K562 (cell line): ENCODE data around the gene CD55. TPM values are rescaled to one million over a fixed set of nuclear protein-coding genes. Genes with fewer than 3 reads are reported as not detected.

Experiments used
- ADNP ChIP-seq: fragments of 200-800 bp; sonication (Bioruptor generic); IDR thresholded peaks from 2 replicates; pipeline ENCODE4 v1.6.1; 2016; ENCODE audit warnings: missing genetic modification characterization, missing compliant biosample characterization
- ARID3B ChIP-seq: fragments of 250-450 bp; sonication (Bioruptor Pico); IDR thresholded peaks from 2 replicates; pipeline ENCODE4 v1.4.0; 2020; ENCODE audit warnings: borderline replicate concordance
- BRCA1 ChIP-seq, 2 experiments: fragments of 450-650 bp in 1 of 2; sonication (generic) in 1 of 2; formaldehyde crosslinking in 1 of 2; IDR thresholded peaks; 2 replicates each; pipeline versions ENCODE4 v1.5.0 to v1.6.1; 2017 to 2020; ENCODE audit warnings: mild to moderate bottlenecking in 1 of 2, missing genetic modification reagents in 1 of 2
- CLOCK ChIP-seq: fragments of 250-450 bp; sonication (Bioruptor Pico); IDR thresholded peaks from 2 replicates; pipeline ENCODE4 v1.4.0; 2020; ENCODE audit warnings: mild to moderate bottlenecking, moderate library complexity, borderline replicate concordance
- HNRNPLL ChIP-seq: fragments of 200-400 bp; formaldehyde crosslinking; IDR thresholded peaks from 2 replicates; pipeline ENCODE4 v1.6.1; 2017; ENCODE audit warnings: low read length, low read depth, mild to moderate bottlenecking; ENCODE audit not compliant: poor library complexity, severe bottlenecking
- KLF16 ChIP-seq: IDR thresholded peaks from 2 replicates; pipeline ENCODE4 v1.6.1; 2016; ENCODE audit warnings: antibody characterized with exemption
- POLR2A ChIP-seq: fragments of 450-650 bp; conservative IDR thresholded peaks from 2 replicates; pipeline ENCODE4 v1.6.1; 2016
- SAFB2 ChIP-seq: fragments of 200-400 bp; formaldehyde crosslinking; IDR thresholded peaks from 2 replicates; pipeline ENCODE4 v1.6.1; 2018; ENCODE audit warnings: borderline replicate concordance, low read length, low read depth, moderate library complexity; ENCODE audit not compliant: severe bottlenecking
- SLC30A9 ChIP-seq: fragments of 250-450 bp; sonication (Bioruptor Pico); IDR thresholded peaks from 2 replicates; pipeline ENCODE4 v1.8.0; 2022; ENCODE audit warnings: mild to moderate bottlenecking, moderate library complexity
- polyA plus RNA-seq, 8 experiments: library from polyadenylated mRNA; depleted of rRNA in 4 of 8; stranded (reverse) in 5 of 8; unstranded in 3 of 8; fragments of >200 nt; fragmentation: Nextera tagmentation in 2 of 8; fragmentation: Illumina TruSeq in 1 of 8; extraction: Ambion mirVana in 2 of 8; extraction: Trizol in 1 of 8; gene quantifications; 2 replicates each; pipeline versions ENCODE4 v1.2.1 to v1.2.3, GENCODE V29; 2011 to 2014; ENCODE audit warnings: inconsistent platforms in 1 of 8, missing spikeins in 1 of 8
- total RNA-seq, 7 experiments: library from RNA; depleted of rRNA in 6 of 7; stranded (reverse); fragments of >200 nt in 6 of 7; fragmentation: Illumina TruSeq in 2 of 7; extraction: Trizol in 2 of 7; gene quantifications; 2 replicates each; pipeline versions ENCODE4 v1.2.1 to v1.2.3, GENCODE V29; 2011 to 2021; ENCODE audit warnings: low replicate concordance in 1 of 7
- TF ChIP-seq, protein P1 (sequence below): fragments of 450-650 bp; IDR thresholded peaks from 2 replicates; pipeline ENCODE4 v1.6.1; 2016; ENCODE audit warnings: low read depth

CD55 gene
- total and polyA plus RNA-seq, 9 of the 15 experiments (the other 6 are each of a cell fraction or from before 2014, with no cell fraction given): 17.7 to 150 (median 97.0) TPM

DNA sequence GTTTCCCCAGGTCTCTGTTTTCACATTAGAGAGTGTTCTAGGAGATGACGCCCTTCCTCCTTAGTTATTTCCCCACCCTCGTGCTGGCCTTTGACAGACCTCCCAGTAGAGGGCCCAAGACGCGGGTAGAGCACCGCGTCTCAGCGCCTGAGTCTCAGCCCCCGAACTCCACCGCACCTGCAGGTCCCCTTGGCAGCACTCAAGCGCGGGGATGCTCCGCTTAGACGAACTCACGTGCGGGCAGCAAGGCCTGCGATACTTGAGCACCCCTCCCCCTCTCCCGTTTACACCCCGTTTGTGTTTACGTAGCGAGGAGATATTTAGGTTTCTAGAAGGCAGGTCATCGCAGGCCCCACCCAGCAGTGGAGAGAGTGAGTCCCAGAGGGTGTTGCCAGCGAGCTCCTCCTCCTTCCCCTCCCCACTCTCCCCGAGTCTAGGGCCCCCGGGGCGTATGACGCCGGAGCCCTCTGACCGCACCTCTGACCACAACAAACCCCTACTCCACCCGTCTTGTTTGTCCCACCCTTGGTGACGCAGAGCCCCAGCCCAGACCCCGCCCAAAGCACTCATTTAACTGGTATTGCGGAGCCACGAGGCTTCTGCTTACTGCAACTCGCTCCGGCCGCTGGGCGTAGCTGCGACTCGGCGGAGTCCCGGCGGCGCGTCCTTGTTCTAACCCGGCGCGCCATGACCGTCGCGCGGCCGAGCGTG lies at the start of gene CD55 (continued):
- TF ChIP-seq, protein P1, sequence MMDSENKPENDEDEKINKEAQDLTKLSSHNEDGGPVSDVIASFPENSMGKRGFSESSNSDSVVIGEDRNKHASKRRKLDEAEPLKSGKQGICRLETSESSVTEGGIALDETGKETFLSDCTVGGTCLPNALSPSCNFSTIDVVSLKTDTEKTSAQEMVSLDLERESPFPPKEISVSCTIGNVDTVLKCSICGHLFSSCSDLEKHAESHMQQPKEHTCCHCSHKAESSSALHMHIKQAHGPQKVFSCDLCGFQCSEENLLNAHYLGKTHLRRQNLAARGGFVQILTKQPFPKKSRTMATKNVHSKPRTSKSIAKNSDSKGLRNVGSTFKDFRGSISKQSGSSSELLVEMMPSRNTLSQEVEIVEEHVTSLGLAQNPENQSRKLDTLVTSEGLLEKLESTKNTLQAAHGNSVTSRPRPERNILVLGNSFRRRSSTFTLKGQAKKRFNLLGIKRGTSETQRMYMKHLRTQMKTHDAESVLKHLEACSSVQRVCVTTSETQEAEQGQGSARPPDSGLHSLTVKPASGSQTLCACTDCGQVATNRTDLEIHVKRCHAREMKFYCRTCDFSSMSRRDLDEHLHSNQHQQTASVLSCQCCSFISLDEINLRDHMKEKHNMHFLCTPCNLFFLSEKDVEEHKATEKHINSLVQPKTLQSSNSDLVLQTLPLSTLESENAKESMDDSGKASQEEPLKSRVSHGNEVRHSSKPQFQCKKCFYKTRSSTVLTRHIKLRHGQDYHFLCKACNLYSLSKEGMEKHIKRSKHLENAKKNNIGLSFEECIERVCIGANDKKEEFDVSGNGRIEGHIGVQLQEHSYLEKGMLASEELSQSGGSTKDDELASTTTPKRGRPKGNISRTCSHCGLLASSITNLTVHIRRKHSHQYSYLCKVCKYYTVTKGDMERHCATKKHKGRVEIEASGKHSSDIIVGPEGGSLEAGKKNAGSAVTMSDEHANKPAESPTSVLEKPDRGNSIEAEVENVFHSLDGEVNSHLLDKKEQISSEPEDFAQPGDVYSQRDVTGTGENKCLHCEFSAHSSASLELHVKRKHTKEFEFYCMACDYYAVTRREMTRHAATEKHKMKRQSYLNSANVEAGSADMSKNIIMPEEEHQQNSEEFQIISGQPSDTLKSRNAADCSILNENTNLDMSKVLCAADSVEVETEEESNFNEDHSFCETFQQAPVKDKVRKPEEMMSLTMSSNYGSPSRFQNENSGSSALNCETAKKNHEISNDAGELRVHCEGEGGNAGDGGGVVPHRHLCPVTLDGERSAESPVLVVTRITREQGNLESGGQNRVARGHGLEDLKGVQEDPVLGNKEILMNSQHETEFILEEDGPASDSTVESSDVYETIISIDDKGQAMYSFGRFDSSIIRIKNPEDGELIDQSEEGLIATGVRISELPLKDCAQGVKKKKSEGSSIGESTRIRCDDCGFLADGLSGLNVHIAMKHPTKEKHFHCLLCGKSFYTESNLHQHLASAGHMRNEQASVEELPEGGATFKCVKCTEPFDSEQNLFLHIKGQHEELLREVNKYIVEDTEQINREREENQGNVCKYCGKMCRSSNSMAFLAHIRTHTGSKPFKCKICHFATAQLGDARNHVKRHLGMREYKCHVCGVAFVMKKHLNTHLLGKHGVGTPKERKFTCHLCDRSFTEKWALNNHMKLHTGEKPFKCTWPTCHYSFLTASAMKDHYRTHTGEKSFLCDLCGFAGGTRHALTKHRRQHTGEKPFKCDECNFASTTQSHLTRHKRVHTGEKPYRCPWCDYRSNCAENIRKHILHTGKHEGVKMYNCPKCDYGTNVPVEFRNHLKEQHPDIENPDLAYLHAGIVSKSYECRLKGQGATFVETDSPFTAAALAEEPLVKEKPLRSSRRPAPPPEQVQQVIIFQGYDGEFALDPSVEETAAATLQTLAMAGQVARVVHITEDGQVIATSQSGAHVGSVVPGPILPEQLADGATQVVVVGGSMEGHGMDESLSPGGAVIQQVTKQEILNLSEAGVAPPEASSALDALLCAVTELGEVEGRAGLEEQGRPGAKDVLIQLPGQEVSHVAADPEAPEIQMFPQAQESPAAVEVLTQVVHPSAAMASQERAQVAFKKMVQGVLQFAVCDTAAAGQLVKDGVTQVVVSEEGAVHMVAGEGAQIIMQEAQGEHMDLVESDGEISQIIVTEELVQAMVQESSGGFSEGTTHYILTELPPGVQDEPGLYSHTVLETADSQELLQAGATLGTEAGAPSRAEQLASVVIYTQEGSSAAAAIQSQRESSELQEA: no peak
- TF ChIP-seq POLR2A: peak; percentile 96
- TF ChIP-seq SLC30A9 (CRISPR knock-in tag): no peak
- no peak for TF ChIP-seq CLOCK (CRISPR knock-in tag)
- peak; percentile 84 for TF ChIP-seq HNRNPLL
- no peak for TF ChIP-seq KLF16
- TF ChIP-seq SAFB2: no peak
- no peak for TF ChIP-seq ADNP (tag)
- TF ChIP-seq ARID3B: no peak
- TF ChIP-seq BRCA1 (IDR thresholded peaks at IDR 0.05): no peak
- no peak for TF ChIP-seq BRCA1 (CRISPR knock-in tag; IDR thresholded peaks at IDR 0.05)
